Keratinocyte (primary cell): ENCODE results near the gene SYPL1.

ENCODE experiments used
- CTCF ChIP-seq, 3 experiments: IDR thresholded peaks in 1 of 3; conservative IDR thresholded peaks in 1 of 3; optimal IDR thresholded peaks in 1 of 3; 2 replicates in 2 of 3; 3 replicates in 1 of 3; pipeline versions ENCODE3 to v1.5.1; 2011; ENCODE audit warnings: low read length in 3 of 3, mild to moderate bottlenecking in 3 of 3, moderate library complexity in 2 of 3, control low read depth in 1 of 3, inconsistent platforms in 1 of 3; ENCODE audit not compliant: insufficient read depth in 2 of 3; ENCODE audit errors: extremely low read depth in 1 of 3
- EZH2 ChIP-seq: IDR thresholded peaks from one replicate; pipeline ENCODE4 v1.6.1; 2012; ENCODE audit warnings: inconsistent platforms, mild to moderate bottlenecking, low read length, moderate library complexity

GRCh38 chr7:106071999-106072714, 40.0 kb downstream of the SYPL1 start:
- TF ChIP-seq EZH2 (no peak), CTCF (optimal IDR thresholded peaks at IDR 0.05 in 1 of 3, IDR thresholded peaks at IDR 0.05 in 1 of 3, conservative IDR thresholded peaks at IDR 0.05 in 1 of 3; ENCODE audit: extremely low read depth in 1 of 3, insufficient read depth in 2 of 3, low read length in 3 of 3) (no peak)
